Measurements from ENCODE around the gene CACNB4. TPM values are rescaled to one million over a fixed set of nuclear protein-coding genes. Genes with fewer than 3 reads are reported as not detected.
"Not testable (repeated sequence)": the region's sequence is repeated elsewhere in the genome, so short reads cannot be mapped to it uniquely, and the experiment has no call there.

CACNB4 gene
- total and polyA plus RNA-seq, 4 donors: 13.8 to 62.9 (median 23.6) TPM

DNA sequence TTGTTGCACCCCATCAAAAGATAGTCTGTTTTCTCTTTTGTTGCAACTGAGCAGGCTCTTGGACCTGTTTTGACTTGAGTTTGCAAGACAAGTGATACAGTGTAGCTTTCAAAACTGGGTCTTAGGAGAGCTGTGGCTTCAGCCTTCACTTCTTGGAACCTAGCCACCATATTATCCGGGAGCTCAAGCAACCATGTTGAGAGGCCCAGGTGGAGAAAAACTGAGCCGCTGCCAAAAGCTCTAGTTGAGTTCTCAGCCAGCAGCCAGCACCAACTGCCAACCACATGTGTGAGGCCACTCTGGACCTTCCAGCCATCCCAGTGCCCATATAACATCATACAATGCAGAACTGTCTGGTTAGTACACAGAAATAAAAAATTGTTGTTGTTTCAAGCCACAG is 5.4 kb downstream of the CACNB4 start:
- Histone ChIP-seq H3K4me1 (ENCODE audit: control insufficient read depth, insufficient read depth, low read length) (peaks cover 7% of the 10 kb centered on the region), H3K36me3 (ENCODE audit: control insufficient read depth, insufficient read depth, low read length) (no peaks in the 10 kb centered on the region), H3K27ac (ENCODE audit: low read depth, low read length) (no peak overlapping the region), H3K4me3 (ENCODE audit: low read depth, low read length) (no peak overlapping the region), H3K9me3 (ENCODE audit: control insufficient read depth, insufficient read depth, low read length) (no peaks in the 10 kb centered on the region), H3K27me3 (ENCODE audit: control insufficient read depth, insufficient read depth, low read length) (no peaks in the 10 kb centered on the region)
- peak in 2 of 6 donors; percentile 67 to 80 for DNase-seq (ENCODE audit: low read depth in 4 of 6, low spot score in 6 of 6)
- WGBS (ENCODE audit: insufficient coverage): 0% methylated on average over 1 of the region's 2 CpGs

DNA sequence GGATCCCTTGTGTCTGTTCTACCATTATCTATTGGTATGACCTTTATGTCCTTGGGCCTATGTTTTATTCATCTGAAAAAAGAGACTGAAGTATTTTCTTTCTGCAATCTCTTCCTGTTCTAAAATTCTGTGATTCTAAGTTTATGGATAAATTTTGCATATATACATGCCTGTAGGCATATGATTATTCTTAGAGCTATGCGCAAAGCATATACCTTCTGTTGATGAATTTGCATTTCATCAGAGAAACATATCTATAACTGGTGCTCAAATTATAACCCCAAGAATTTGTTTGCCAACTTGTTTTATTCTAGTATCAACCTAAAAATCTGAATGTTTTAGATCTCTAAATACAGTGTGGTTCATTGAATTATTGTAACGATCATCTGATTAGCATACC is 6.7 kb downstream of the CACNB4 start:
- H3K27ac ChIP-seq (ENCODE audit: low read depth, low read length): no peak overlapping the region
- no peaks in the 10 kb centered on the region for H3K4me1 ChIP-seq (ENCODE audit: control insufficient read depth, insufficient read depth, low read length)
- no peaks in the 10 kb centered on the region for H3K9me3 ChIP-seq (ENCODE audit: control insufficient read depth, insufficient read depth, low read length)
- DNase-seq (ENCODE audit: low read depth in 4 of 6, low spot score in 6 of 6): peak in 1 of 6 donors; percentile 15
- WGBS (ENCODE audit: insufficient coverage): no CpG with 5 or more reads among the region's 2 CpGs
- H3K4me3 ChIP-seq (ENCODE audit: low read depth, low read length): no peak overlapping the region
- no peaks in the 10 kb centered on the region for H3K27me3 ChIP-seq (ENCODE audit: control insufficient read depth, insufficient read depth, low read length)
- H3K36me3 ChIP-seq (ENCODE audit: control insufficient read depth, insufficient read depth, low read length): no peaks in the 10 kb centered on the region

DNA sequence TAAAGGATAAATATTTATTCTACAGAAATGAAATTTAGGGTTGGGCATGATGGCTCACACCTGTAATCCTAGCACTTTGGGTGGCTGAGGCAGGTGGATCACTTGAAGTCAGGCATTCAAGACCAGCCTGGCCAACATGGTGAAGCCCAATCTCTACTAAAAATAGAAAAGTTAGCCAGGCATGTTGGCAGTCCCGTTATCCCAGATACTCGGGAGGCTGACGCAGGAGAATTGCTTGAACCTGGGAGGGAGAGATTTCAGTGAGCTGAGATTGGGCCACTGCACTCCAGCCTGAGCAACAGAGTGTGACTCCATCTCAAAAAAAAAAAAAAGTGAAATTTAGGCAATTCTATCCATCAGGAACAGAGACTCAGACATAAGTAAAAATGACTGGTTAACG is 8.1 kb downstream of the CACNB4 start:
- not testable (repeated sequence) for H3K27me3 ChIP-seq (ENCODE audit: control insufficient read depth, insufficient read depth, low read length); H3K4me3 ChIP-seq (ENCODE audit: low read depth, low read length); H3K9me3 ChIP-seq (ENCODE audit: control insufficient read depth, insufficient read depth, low read length); H3K27ac ChIP-seq (ENCODE audit: low read depth, low read length); H3K36me3 ChIP-seq (ENCODE audit: control insufficient read depth, insufficient read depth, low read length); DNase-seq (ENCODE audit: low read depth in 4 of 6, low spot score in 6 of 6); H3K4me1 ChIP-seq (ENCODE audit: control insufficient read depth, insufficient read depth, low read length)
- WGBS (ENCODE audit: insufficient coverage): 43% methylated on average over 1 of the region's 4 CpGs

DNA sequence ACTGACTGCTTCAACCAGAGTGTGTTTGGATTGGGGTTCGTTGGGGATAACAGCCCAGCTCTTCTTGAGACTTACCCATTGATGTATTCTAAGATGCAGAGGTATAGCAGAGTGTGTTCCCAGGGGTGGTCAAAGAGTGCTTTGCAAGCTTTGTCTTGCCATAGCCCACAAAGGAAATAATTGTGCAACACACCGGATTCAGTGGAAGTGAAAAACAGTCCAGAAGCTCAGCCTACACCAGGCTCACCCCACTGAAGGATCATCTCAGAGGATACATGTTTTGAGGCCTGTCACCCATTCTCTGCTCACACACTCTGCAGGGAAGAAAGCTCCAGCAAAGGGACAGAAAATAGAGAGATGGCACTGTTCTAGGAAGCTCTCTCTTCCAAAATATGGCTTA is 9.6 kb downstream of the CACNB4 start:
- Histone ChIP-seq H3K4me1 (ENCODE audit: control insufficient read depth, insufficient read depth, low read length) (no peaks in the 10 kb centered on the region), H3K27me3 (ENCODE audit: control insufficient read depth, insufficient read depth, low read length) (no peaks in the 10 kb centered on the region), H3K36me3 (ENCODE audit: control insufficient read depth, insufficient read depth, low read length) (no peaks in the 10 kb centered on the region), H3K4me3 (ENCODE audit: low read depth, low read length) (no peak overlapping the region), H3K9me3 (ENCODE audit: control insufficient read depth, insufficient read depth, low read length) (no peaks in the 10 kb centered on the region), H3K27ac (ENCODE audit: low read depth, low read length) (no peak overlapping the region)
- DNase-seq (ENCODE audit: low read depth in 4 of 6, low spot score in 6 of 6): no peak
- WGBS (ENCODE audit: insufficient coverage): 81% methylated on average over 2 of the region's 2 CpGs

DNA sequence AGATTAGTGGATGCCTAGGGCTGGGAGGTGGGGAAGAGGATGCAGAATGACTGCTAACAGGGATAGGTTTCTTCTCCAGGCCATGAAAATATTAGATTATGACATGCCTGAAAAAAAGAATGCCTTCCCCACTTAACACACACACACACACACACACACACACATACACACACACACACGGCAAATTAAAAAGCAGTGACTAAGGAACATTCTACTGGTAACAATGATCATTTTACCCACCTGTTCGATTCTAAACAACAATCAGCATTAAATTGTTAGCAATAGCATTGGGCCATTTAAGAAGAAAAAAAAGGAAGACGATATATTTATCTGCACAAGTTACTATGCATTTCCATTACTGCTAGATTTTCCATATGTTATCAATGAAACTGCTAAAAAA is 10.8 kb downstream of the CACNB4 start:
- H3K4me3 ChIP-seq (ENCODE audit: low read depth, low read length): no peak overlapping the region
- no peaks in the 10 kb centered on the region for H3K9me3 ChIP-seq (ENCODE audit: control insufficient read depth, insufficient read depth, low read length)
- WGBS (ENCODE audit: insufficient coverage): no CpG with 5 or more reads among the region's 3 CpGs
- no peaks in the 10 kb centered on the region for H3K36me3 ChIP-seq (ENCODE audit: control insufficient read depth, insufficient read depth, low read length)
- DNase-seq (ENCODE audit: low read depth in 4 of 6, low spot score in 6 of 6): no peak
- no peak overlapping the region for H3K27ac ChIP-seq (ENCODE audit: low read depth, low read length)
- H3K4me1 ChIP-seq (ENCODE audit: control insufficient read depth, insufficient read depth, low read length): no peaks in the 10 kb centered on the region
- H3K27me3 ChIP-seq (ENCODE audit: control insufficient read depth, insufficient read depth, low read length): no peaks in the 10 kb centered on the region

DNA sequence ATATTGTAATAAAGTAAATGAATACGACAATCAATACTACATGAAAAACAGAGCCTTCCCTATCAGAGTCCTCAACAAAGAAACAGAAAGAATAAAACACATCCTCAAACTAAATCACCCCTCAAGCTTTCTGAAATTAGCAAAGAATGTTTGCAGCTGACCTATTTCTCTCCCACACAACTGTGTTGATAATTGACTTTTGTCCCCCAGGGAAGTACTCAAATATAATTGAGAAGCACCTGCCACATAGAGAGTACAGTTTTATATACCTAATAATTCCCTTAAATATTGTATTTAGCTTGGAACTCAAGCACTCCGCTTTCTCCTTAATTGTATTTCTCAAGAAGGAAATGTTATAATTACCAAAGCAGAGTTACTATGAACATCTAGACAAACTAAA is 12.6 kb downstream of the CACNB4 start:
- H3K4me1 ChIP-seq (ENCODE audit: control insufficient read depth, insufficient read depth, low read length): no peaks in the 10 kb centered on the region
- DNase-seq (ENCODE audit: low read depth in 4 of 6, low spot score in 6 of 6): peak in 1 of 6 donors; percentile 53
- no CpG with 5 or more reads among the region's 2 CpGs for WGBS (ENCODE audit: insufficient coverage)

DNA sequence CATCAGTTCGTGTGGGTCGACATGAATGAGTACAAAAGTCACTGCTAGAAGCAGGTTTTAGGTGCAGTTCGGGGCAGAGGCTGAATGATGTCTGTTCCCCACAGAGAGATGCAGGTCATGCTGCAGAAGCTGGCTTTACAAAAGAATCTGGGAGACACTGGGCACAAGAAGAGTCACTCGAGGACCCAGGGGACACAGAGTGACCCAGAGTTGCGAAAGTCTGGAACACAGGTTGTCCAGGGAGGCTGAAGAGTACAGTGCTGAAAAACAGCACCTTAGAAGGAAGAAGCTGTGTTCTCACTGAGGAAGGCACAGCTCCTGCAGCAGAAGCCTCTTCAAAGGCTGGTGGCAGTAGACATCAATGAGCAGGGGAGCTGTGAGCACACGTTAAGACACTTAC is 14.8 kb downstream of the CACNB4 start:
- 93% methylated on average over 6 of the region's 6 CpGs for WGBS (ENCODE audit: insufficient coverage)
- Histone ChIP-seq H3K4me3 (ENCODE audit: low read depth, low read length) (no peak overlapping the region), H3K27me3 (ENCODE audit: control insufficient read depth, insufficient read depth, low read length) (no peaks in the 10 kb centered on the region), H3K9me3 (ENCODE audit: control insufficient read depth, insufficient read depth, low read length) (no peaks in the 10 kb centered on the region), H3K27ac (ENCODE audit: low read depth, low read length) (no peak overlapping the region), H3K4me1 (ENCODE audit: control insufficient read depth, insufficient read depth, low read length) (no peaks in the 10 kb centered on the region), H3K36me3 (ENCODE audit: control insufficient read depth, insufficient read depth, low read length) (no peaks in the 10 kb centered on the region)
- DNase-seq (ENCODE audit: low read depth in 4 of 6, low spot score in 6 of 6): no peak

More for the DNA sequence above, 12.6 kb downstream of the CACNB4 start:
- Histone ChIP-seq H3K9me3 (ENCODE audit: control insufficient read depth, insufficient read depth, low read length) (no peaks in the 10 kb centered on the region), H3K27ac (ENCODE audit: low read depth, low read length) (no peak overlapping the region), H3K27me3 (ENCODE audit: control insufficient read depth, insufficient read depth, low read length) (no peaks in the 10 kb centered on the region), H3K36me3 (ENCODE audit: control insufficient read depth, insufficient read depth, low read length) (no peaks in the 10 kb centered on the region), H3K4me3 (ENCODE audit: low read depth, low read length) (no peak overlapping the region)

DNA sequence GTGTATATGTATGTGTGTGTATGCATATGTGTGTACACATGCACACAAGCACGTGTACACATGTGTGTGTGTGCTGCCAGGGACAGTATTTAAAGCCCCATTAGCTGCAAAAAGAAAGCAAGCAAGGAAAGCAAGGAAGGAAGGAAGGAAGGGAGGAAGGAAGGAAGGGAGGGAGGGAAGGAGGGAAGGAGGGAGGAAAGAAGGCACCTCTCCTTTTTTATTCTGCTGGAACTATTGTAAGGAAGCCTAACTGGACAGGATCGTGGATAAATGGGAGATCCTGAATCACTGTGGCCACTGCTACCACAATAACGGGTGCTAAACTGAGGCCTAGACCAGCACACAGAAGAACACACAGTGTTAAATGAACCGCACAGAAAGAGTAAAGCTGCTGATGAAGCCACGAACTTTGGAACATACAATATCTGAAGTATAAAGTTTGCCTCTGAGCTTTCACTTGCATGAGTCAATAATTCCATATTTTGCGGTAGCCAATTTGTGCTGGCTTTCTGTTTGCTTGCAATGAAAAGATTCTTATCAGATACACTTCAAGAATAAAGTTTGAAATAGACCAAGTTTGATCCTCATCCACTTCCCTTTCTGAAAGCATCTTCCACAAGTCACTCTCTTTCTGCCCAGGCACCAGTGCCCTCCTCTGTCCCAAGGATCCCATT is 15.5 kb downstream of the CACNB4 start:
- Histone ChIP-seq H3K36me3 (ENCODE audit: control insufficient read depth, insufficient read depth, low read length) (no peaks in the 10 kb centered on the region), H3K4me1 (ENCODE audit: control insufficient read depth, insufficient read depth, low read length) (no peaks in the 10 kb centered on the region), H3K27me3 (ENCODE audit: control insufficient read depth, insufficient read depth, low read length) (no peaks in the 10 kb centered on the region), H3K4me3 (ENCODE audit: low read depth, low read length) (no peak overlapping the region), H3K27ac (ENCODE audit: low read depth, low read length) (no peak overlapping the region), H3K9me3 (ENCODE audit: control insufficient read depth, insufficient read depth, low read length) (no peaks in the 10 kb centered on the region)
- WGBS (ENCODE audit: insufficient coverage): 81% methylated on average over 5 of the region's 6 CpGs
- no peak for DNase-seq (ENCODE audit: low read depth in 4 of 6, low spot score in 6 of 6)

DNA sequence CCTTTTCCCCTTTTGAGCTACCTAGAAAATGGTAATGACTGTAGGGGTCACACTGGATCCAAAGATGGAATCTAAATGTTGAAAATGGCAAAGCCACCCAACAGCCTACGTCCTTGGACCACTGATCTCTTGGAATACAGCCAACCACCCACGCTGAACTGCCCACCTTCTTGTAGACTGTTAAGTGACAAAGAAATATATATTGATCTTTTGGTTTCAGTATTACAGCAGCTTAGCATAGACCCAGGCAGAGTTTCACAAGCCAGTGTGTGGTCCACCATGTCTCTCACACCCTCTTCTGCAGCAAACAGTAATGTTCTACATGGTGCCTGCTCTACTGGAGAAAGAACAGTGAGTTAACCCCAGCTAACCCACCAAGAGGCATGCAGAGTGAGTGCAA is 20.2 kb downstream of the CACNB4 start:
- Histone ChIP-seq H3K27ac (ENCODE audit: low read depth, low read length) (no peak overlapping the region), H3K36me3 (ENCODE audit: control insufficient read depth, insufficient read depth, low read length) (no peaks in the 10 kb centered on the region), H3K4me1 (ENCODE audit: control insufficient read depth, insufficient read depth, low read length) (no peaks in the 10 kb centered on the region), H3K4me3 (ENCODE audit: low read depth, low read length) (no peak overlapping the region), H3K27me3 (ENCODE audit: control insufficient read depth, insufficient read depth, low read length) (no peaks in the 10 kb centered on the region), H3K9me3 (ENCODE audit: control insufficient read depth, insufficient read depth, low read length) (no peaks in the 10 kb centered on the region)
- no CpG with 5 or more reads among the region's 2 CpGs for WGBS (ENCODE audit: insufficient coverage)
- no peak for DNase-seq (ENCODE audit: low read depth in 4 of 6, low spot score in 6 of 6)

DNA sequence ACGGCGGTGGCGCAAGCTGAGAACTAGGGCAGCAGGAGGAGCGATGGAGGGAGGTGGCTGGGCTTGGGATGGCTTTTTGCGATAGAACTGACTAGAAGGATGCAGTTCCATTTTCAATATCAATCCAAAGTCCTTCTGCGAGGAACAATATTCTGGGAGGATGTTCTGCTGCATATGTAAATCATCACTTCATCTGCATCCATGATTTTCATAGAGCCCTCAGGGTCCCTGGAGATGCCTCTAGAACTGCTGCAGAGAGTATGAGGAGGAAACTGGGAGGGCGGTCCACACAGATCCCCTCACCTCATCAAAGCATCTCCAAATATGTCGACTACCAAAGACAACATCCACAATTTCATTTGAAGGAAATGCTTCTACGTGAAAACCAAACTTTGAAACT is 20.8 kb downstream of the CACNB4 start:
- no peaks in the 10 kb centered on the region for H3K9me3 ChIP-seq (ENCODE audit: control insufficient read depth, insufficient read depth, low read length)
- H3K36me3 ChIP-seq (ENCODE audit: control insufficient read depth, insufficient read depth, low read length): no peaks in the 10 kb centered on the region
- no peak for DNase-seq (ENCODE audit: low read depth in 4 of 6, low spot score in 6 of 6)
- no peaks in the 10 kb centered on the region for H3K4me1 ChIP-seq (ENCODE audit: control insufficient read depth, insufficient read depth, low read length)
- no peak overlapping the region for H3K4me3 ChIP-seq (ENCODE audit: low read depth, low read length)
- H3K27me3 ChIP-seq (ENCODE audit: control insufficient read depth, insufficient read depth, low read length): no peaks in the 10 kb centered on the region
- H3K27ac ChIP-seq (ENCODE audit: low read depth, low read length): no peak overlapping the region
- 98% methylated on average over 6 of the region's 9 CpGs for WGBS (ENCODE audit: insufficient coverage)
